CD4-positive, alpha-beta T cell treated with Interleukin-4 for 4 hours (primary cell): ENCODE data around the gene CPM.

Experiments
- DNase-seq: peaks from one replicate; pipeline ENCODE4 v3.0.0-alpha.2; 2020

CPM gene

DNA sequence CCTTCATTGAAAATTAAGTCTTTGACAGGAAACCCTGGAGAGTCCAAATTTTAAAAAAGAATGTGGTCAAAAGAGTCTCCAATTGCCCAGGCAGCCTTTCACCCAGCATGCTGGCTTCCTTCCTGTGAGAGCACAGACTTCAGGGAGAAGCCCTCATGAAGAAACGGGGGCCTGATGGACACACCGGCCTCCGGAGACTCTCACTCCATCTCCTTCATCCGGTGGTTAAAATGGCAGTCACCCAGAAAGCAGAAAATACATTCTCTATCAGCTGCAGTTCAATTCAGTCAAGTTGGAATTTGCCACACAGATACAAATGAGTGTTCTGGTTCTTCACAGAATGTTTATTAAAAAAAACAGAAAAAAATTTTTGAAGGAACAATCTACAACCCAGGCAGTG lies 56.5 kb downstream of the CPM start:
- DNase-seq, result no peak

DNA sequence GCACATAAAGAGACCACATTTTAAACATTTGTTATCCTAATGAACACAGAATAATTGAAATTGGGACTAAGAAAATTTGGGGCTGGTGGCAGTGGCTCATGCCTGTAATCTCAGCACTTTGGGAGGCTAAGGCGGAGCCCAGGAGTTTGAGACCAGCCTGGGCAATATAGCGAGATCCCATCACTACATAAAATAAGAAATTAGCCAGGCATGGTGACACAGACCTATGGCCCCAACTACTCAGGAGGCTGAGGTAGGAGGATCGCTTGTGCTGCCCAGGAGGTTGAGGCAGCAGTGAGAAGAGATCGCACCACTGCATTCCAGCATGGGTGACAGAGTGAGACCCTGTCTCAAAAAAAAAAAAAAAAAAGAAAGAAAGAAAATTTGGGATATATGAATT lies 59.7 kb downstream of the CPM start:
- no peak for DNase-seq

DNA sequence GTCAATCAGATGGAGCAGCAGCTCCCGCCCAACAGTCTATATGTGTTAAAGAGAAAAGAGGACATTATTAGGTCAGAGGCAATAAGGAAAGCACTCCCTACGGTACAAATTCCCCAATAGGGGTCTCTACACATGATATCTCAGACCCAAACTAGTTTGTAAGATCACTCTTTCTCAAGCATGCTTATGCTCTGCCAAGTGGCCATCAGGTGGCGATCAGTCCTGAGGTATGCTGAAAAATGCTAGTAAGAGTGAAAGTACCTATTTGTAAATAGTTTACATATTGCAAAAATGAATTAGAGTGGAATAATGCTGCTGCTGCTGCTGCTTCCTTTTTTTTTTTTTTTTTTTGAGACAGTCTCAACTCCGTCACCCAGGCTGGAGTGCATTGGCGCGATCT lies 61.0 kb downstream of the CPM start:
- no peak for DNase-seq

DNA sequence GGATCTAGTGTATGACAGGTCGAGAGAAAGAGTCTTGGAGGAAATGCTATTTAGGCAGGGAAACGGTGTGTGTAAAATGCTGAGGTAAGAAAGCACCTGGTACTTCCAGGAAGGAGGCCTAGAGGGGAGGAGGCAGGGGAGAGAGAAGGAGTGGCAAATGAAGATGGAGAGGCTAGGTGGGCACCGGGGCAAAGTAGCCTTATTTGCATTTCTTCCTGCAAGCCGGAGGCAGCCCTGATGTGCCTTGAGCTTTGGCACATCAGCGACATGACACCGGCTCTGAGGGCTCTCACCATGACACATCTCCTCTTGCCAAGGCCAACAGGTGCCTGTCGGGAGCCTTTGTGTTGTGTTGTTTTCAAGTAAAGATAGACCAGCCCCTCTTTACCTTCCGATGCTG lies 61.6 kb downstream of the CPM start:
- DNase-seq, result no peak

DNA sequence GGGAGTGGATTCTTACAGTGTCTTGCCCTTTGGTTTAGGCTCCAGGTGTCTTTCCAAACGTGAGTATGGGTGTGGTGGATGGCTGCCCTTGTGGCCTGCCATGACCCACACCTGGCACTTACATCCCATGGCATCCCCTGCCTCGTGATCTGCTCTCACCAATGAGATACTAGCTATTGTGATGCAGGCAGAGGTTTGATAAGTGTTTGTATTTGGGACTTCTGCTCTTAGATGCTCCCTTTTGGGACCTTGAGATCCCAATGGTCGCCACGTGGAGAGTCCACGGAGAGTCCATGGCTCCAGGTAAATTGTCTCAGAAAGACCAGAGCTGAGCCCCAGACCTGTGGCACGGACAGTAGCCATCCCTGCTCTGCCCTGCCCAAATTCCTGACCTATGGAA lies 62.5 kb downstream of the CPM start:
- DNase-seq, result no peak

DNA sequence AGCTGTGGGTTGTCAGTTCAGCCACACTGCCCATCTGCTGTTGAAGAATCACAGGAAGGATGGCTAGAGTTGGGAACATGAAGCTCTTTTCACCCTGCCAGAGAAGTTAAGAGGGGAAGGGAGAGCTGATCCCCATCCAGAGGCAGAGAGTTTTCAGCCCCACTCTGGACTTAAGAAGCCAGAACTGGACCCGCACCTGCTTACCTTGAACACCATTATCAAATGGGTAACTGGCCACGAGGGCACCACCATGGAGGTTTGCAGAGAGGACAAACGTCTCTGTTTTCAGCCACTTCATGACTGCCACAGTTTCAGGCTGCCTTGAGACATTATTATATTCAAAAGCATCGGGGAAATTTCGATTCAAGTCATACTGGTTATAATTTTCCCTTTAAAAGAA lies 63.0 kb downstream of the CPM start:
- DNase-seq, result no peak

DNA sequence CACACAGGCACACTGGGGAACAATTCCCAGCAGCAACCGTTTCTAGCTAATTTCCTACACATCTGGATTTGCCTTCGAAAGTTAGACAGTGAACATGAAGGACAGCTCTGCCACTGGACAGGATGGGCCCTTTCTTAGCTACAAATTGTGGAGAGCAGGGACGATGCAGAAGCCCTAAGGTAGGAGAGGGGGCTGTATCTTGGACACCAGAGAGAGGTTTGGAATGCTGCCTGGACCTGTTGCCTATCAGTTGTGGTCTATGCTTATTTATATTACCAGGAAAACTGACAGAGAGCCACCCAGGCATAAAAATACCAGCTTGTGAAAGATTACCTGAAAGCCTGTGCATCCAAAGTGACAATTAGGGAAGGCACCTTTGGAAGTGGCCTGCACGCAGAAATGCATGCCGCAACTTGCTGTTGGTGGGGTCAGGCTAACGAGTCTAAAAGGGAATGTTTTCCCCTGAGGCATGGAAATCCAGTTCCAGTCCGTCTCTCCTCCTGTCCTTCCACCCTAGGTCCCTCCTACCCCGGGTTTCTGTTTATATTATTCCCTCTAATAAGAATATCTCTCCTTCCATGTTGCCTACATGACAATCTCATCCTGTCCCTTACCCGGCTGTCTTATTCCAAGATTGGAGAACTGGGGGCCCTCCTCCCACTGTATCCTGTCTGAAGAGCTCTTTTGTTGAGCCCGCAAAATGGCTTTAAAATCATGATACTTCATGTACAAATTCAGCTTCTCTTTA lies 64.8 kb downstream of the CPM start:
- DNase-seq, result no peak

DNA sequence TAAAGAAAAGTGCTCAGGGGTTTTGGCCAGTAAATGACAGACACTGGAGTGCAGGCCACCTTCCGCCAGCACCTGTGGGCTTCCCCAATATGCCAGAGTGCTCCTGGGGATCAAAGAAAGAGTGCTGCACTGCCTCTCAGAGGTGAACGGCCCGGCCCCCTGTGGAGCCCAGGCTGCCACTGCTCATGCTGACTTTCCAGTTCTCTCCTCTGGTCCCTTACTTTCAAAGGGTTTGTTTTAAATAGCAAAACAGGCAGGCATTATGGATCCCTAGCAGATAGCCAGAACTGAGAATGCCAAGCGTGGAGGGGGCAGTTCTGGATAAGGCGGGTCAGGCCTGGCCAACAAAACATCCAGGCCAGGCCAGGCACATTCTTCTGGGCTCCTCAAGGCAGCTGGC lies 65.4 kb downstream of the CPM start:
- no peak for DNase-seq

DNA sequence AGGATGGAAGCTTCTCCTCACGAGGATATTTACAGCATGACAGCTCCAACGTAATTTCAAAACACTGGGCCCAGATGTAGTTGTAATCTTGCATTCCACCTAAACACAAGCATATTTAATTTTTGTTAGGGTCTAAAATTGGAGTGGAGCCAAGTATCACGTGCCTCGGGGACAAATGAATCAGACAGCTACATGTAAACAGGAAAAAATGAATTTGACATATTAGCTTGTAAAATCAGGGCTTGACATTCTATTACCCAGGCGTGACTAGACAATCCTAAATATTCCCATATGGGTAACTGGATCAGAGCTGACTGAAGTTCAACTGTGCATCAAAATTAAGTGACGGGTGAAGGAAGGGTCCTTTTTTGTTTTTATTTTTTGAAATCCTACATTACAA lies 66.0 kb downstream of the CPM start:
- no peak for DNase-seq

DNA sequence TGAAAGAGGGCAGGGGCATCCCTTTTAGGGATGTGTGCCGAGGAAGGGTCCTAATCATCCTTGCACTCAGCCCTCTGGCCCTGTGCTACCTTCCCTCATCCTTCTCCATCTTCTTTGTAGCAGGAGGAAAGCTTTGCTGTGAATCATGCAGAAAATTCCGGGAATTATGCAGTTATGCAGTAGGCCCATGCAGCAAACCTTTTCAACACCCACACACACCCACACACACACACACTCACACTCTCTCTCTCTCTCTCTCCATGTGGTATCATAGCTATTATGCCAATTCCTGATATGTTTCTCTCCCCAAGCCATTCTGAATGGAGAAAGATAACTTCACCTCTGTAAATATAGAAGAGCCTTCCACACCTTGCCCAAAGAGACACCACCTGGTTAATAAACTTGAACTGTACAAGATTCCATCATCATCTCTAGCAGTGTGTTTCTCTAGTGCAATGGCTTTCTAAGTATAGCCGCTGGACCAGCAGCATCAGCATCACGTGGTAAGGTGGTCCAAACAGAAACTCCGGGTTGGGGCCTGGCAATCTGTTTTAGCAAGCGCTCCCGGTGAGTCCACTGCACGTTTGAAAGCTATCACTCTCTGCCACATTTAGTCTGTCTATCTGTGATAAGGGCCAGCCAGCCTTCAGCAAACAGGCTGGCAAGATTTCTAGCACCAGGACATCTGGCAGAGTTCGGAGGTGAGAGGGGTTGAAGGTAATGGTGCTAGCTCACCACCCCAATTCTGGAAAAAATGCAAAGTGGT lies 67.4 kb downstream of the CPM start:
- DNase-seq, result no peak

DNA sequence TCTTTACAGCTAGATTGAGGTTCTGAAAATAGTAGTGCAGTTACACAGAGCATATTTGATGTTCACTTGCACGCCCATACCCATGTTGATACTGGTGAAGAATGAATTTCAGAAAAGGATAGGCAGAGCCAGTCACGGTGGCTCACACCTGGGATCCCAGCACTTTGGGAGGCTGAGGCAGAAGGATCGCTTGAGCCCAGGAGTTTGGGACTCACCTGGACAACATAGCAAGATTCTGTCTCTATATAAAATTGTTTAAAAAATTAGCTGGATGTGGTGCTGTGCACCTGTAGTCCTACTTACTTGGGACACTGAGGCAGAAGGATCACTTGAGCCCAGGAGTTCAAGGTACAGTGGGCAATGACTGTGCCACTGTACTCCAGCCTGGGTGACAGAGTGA lies 68.4 kb downstream of the CPM start:
- DNase-seq, result no peak

DNA sequence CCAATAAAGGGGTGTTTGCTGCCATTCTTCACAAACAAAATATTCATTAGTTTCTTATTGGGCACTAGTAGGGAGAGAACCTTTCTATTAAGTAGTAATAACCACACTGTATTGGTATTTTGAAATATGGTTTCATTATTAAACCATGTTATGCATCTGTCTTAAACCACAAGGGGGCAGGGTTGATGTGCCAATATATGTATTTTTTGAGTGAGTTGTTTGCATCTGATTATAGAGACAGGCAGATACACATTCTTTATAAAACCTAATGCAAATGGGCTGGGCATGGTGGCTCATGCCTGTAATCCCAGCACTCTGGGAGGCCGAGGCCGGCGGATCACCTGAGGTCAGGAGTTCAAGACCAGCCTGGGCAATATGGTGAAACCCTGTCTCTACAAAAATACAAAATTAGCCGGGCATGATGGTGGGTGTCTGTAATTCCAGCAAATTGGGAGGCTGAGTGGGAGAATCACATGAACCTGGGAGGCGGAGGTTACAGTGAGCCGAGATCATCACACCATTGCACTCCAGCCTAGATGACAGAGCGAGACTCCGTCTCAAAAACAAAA lies 69.0 kb downstream of the CPM start:
- peak; percentile 33 for DNase-seq

DNA sequence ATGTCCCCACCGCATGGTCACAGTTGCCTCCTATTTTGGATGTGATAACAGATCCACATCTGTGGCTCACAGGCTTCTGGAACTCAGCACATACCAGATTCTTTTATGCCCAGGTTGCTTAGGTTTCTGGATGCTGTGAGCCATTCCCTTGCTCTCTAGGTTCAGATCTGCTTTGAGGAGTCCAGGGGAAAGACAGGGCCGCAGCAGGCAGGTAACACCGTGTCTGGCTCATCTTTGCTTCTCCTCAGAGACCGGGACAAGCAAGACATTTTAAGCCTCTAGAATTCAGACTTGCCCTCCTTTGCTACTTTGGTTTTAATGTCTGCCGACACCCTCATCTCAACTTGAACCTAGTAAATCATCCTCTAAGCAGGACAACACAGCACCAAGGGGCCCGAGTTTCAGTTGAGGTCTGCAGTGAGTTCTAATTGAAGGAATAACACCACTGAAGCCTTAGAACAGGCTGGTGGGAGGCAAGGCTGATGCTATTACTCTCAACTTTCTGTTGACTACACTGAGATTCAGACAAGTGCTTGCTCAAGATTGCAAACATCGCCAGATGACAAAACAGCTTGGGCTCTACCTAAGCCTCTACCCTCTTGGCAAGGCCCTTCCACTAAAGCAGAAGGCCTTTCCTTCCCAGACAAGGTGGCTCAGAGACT lies 69.7 kb downstream of the CPM start:
- DNase-seq, result no peak

DNA sequence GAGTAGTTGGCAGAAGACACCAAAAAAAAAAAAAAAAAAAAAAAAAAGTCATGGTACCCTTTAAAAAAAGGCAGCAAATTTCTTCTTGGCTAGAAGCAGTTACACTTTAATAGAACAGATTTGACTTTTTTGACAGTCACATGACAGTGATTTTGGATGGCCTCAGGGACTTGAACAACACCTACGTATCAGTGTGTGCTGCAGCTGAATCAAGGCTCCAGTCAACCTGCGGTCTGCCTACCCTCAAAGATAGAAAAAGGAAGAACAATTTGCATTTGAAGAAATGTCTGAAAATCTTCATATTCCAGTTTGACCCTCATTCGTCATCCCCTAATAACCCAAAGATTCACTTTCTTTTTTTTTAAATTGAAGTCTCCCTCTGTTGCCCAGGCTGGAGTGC lies 71.1 kb downstream of the CPM start:
- no peak for DNase-seq

DNA sequence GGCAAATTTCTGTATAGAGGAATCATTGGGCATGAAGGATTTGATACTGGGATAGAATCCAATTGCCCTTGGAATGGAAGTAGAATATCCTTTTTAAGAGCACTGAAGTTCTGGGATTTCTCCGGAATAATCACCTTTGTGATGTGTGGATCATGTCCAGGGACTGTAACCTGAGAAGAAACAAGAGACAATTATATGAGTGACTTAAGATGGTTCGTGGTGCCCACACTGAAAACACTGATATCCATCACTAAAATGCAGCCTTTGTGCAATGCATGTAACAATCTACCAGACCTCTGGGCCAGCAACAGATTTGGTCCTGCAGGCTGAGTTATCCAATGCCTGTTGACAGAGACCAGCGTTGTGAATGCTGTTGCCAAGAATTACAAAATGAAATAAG lies 76.5 kb downstream of the CPM start:
- no peak for DNase-seq

DNA sequence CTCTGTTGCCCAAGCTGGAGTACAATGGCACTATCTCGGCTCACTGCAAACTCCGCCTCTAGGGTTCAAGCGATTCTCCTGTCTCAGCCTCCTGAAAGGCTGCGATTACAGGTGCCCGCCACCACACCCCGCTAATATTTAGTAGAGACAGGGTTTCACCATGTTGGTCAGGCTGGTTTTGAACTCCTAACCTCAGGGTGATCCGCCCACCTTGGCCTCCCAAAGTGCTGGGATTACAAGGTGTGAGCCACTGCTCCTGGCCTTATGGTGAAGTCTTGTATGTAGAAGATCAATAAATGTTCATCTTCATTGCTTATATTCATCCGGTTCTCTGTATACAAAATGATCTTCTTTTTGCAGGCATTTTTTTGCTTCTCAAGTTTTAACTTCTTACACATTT lies 77.2 kb downstream of the CPM start:
- no peak for DNase-seq

DNA sequence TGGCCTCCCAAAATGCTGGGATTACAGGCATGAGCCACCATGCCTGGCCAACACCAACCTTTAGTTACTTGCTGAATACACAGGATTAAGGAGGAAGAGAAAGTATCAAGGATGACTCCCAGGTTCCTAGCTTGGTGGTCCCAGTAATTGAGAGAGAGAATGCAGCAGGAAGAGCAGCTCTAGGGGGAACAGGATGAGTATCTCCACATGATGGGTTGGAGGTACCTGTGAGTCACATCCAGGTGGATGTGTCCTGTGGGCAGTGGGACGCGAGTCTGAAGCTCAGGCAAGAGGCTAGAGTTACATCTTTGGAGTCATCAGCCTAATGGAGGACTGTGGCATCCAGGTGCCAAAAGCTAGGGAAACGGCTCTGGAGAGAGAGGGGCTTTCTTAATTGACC lies 77.9 kb downstream of the CPM start:
- DNase-seq, result no peak

DNA sequence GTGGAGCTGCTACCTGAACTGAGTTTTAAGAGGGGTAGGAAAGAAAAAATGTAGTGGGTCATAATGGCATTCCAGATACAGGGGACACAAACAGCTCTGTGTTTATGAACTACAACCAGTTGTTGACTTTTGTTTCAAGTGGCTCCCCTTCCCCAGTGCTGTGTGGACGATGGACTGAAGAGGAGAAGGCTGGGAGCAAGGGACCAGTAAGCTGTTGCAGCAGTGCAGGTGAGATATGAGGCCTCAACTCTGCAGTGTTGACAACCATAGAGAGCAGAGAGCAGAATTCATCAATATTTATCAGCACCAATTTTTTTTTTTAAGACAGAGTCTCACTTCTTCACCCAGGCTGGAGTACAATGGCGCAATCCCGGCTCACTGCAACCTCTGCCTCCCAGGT lies 78.4 kb downstream of the CPM start:
- DNase-seq, result no peak

DNA sequence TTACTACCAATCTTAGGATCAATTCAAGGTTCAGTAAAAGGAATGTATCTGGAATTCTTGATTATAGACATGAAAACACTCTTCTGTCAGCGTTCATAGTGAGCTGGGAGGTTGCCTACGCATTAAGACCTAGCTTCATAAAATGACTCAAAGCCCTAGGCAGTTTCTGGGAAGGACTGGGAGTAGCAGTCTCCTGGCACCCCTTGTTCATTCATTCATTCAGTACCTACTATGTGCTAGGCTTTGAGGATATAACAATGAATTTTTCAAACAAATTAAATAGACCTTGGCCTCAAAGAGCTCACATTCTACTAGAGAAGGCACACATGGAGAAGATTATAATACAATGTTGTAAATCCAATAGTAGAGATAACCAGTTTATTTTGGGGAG lies 78.9 kb downstream of the CPM start:
- DNase-seq, result no peak

DNA sequence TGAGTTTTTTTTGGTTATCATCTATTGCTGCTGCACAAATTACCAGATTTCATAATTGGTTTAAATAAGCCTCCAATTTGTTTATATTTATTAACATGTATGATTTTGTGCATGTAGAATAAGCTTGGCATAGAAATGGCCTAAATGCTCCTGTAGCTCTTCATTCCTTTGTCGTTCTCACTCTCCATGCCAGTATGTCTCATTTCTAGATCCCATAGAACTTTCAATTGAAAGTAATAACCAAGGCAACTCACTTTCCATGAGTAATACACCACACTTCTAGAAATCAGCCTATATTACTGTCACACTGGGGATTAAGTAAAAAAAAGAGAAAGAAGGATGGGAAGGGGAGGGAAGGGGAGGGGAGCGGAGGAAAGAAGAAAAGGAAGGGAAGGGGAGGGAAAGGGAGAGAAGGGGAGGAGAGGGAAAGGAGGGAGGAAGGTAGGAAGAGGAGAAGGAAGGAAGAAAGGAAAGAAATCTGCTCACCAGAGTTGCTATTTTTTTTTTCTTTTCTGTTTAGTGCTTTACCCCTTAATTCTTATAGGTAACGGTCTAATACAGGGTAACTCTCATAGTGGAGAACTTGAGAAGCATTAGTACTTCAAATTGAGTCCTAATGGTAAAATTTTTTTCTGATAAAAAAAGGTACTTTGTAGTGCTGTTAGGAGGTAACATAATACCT lies 79.4 kb downstream of the CPM start:
- no peak for DNase-seq

DNA sequence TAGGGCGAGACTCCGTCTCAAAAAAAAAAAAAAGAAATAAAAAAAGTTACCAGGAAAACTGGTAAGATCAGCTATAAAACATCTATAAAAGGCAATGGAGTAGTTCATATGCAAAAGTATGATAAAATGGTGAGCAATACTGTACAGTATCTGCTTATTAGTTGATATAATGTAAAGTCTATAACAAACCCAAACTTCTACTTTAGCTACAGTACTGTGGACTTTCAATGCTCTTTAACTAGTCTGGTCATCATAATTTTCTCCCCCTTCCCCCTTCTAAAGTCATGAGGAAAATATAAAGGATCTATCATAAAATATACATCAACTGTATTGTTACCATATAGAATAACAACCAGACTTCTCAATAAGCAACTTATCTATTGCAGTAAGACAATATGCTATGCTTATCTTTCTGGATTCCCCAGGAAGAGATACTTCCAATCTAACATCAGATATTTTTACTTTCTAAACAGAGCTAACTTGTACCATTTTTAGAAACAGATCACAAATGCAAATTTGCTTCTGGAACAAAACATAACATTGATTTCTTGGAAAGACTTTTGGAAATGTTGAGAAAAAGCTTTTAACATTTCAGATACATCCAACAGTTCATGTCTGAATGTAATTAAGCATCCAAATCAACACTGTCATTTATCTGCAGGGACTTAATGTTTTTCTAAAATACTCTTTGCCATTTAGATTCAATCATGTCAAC lies 81.2 kb downstream of the CPM start:
- no peak for DNase-seq

DNA sequence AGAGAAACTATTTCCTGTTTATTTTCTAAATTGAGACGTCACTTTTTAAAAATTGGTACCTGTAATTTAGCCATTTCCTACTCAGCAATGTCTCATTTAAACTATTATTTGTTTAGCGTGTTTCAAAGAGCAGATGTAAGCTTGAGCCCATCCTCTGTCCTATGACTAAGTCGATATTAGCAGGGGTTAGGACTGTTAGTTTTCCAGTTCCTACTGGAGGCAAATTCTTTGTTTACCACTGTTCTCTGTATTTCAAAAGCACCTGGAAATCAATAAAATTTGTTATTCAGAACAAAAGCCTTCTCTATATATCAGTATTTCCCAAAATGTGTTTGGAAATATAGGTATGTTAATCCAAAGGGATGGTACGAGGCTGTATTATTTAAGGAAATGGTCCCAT lies 82.6 kb downstream of the CPM start:
- DNase-seq, result no peak

DNA sequence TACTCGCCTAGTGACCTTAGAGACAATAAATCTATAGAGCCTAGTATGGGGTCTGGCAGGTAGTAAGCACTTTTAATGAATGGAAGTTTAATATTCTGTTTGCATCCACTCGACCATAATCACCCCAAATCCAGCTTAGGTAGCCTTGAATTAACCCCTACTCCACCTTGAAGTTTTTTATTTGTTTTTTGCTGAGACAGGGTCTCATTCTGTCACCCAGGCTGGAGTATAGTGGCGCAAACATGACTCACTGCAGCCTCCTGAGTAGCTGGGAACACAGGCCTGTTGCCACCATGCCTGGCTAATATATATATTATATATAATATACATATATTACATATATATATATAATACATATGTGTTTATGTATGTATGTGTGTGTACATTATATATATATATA lies 86.2 kb downstream of the CPM start:
- no peak for DNase-seq
